Stimulated activated CD4-positive, alpha-beta T cell treated with anti-CD3 and anti-CD28 coated beads, Interleukin-4, amount 100 ng/mL, for 24 hours (primary cell): ENCODE data around the gene SYT13.

Experiments used
- DNase-seq: peaks from one replicate; pipeline ENCODE4 v3.0.0-alpha.2; 2020

SYT13 gene

GRCh38 chr11:45305874-45306623, 19.9 kb upstream of the SYT13 start:
- DNase-seq: no peak

- no peak for DNase-seq
Measured at GRCh38 chr11:45304992-45305335, 18.8 kb upstream of the SYT13 start.

GRCh38 chr11:45304111-45304991, 18.2 kb upstream of the SYT13 start:
- DNase-seq: no peak

- DNase-seq: no peak
Measured at GRCh38 chr11:45303316-45303715, 17.2 kb upstream of the SYT13 start.

GRCh38 chr11:45301537-45302246, 15.6 kb upstream of the SYT13 start:
- DNase-seq: no peak

- DNase-seq: no peak
Measured at GRCh38 chr11:45300715-45301114, 14.6 kb upstream of the SYT13 start.

GRCh38 chr11:45298718-45299117, 12.6 kb upstream of the SYT13 start:
- DNase-seq: no peak

GRCh38 chr11:45296075-45296474, 9.9 kb upstream of the SYT13 start:
- DNase-seq: no peak

GRCh38 chr11:45294499-45294898, 8.4 kb upstream of the SYT13 start:
- DNase-seq: no peak

- peak; percentile 69 for DNase-seq
Measured at GRCh38 chr11:45293566-45294192, 7.5 kb upstream of the SYT13 start.

GRCh38 chr11:45290586-45290985, 4.4 kb upstream of the SYT13 start:
- no peak for DNase-seq

- no peak for DNase-seq
Measured at GRCh38 chr11:45289369-45289768, 3.2 kb upstream of the SYT13 start.

- no peak for DNase-seq
Measured at GRCh38 chr11:45288339-45288738, 2.2 kb upstream of the SYT13 start.

GRCh38 chr11:45287316-45287903, 1.3 kb upstream of the SYT13 start:
- no peak for DNase-seq

- no peak for DNase-seq
Measured at GRCh38 chr11:45285250-45285828, 802 bp downstream of the SYT13 start.

GRCh38 chr11:45282081-45282480, 4.1 kb downstream of the SYT13 start:
- DNase-seq: no peak

- DNase-seq: no peak
Measured at GRCh38 chr11:45280449-45280848, 5.7 kb downstream of the SYT13 start.

GRCh38 chr11:45279645-45280044, 6.5 kb downstream of the SYT13 start:
- DNase-seq: no peak

- no peak for DNase-seq
Measured at GRCh38 chr11:45278714-45279113, 7.4 kb downstream of the SYT13 start.

- DNase-seq: no peak
Measured at GRCh38 chr11:45275828-45276227, 10.3 kb downstream of the SYT13 start.

GRCh38 chr11:45274206-45274605, 11.9 kb downstream of the SYT13 start:
- DNase-seq: no peak

- no peak for DNase-seq
Measured at GRCh38 chr11:45273509-45273908, 12.6 kb downstream of the SYT13 start.
